Activated CD4-positive, alpha-beta T cell treated with anti-CD3 and anti-CD28 coated beads, Interleukin-2, amount 50 U/mL, for 48 hours (primary cell): ENCODE measurements around the gene ESR2.
A peak's percentile ranks its signal among the peaks of the same experiment; 100 is the strongest.
"Not testable (repeated sequence)": the region's sequence is repeated elsewhere in the genome, so short reads cannot be mapped to it uniquely, and the experiment has no call there.

ENCODE experiments used
- DNase-seq, 2 experiments: peaks; one replicate each; pipeline ENCODE4 v3.0.0-alpha.2; 2020

The ESR2 gene

GRCh38 chr14:64293976-64294671 is at the start of gene ESR2:
TSS of gene ESR2 (minus strand) at chr14:64294371. CDS start at chr14:64282985, 11,386 bp downstream.
- DNase-seq: peak; percentile 29 to 40

- DNase-seq: no peak
These were observed 46.5 kb upstream of the ESR2 start for GRCh38 chr14:64340560-64341196.

- DNase-seq: peak; percentile 91 to 93
These were observed 44.6 kb upstream of the ESR2 start for GRCh38 chr14:64338616-64339316.

GRCh38 chr14:64337888-64338615 is 43.9 kb upstream of the ESR2 start:
- peak in 1 of 2 experiments; percentile 41 for DNase-seq

GRCh38 chr14:64329149-64329548 is 35.0 kb upstream of the ESR2 start:
- no peak for DNase-seq

- no peak for DNase-seq
These were observed 32.3 kb upstream of the ESR2 start for GRCh38 chr14:64326502-64326901.

- no peak for DNase-seq
These were observed 30.7 kb upstream of the ESR2 start for GRCh38 chr14:64324895-64325294.

- no peak for DNase-seq
These were observed 30.3 kb upstream of the ESR2 start for GRCh38 chr14:64324461-64324860.

GRCh38 chr14:64320362-64320761 is 26.2 kb upstream of the ESR2 start:
- not testable (repeated sequence) for DNase-seq

GRCh38 chr14:64318695-64319094 is 24.5 kb upstream of the ESR2 start:
- DNase-seq: not testable (repeated sequence)

- DNase-seq: no peak
These were observed 9.3 kb upstream of the ESR2 start for GRCh38 chr14:64303471-64303917.

- DNase-seq: no peak
These were observed 4.6 kb upstream of the ESR2 start for GRCh38 chr14:64298773-64299172.

- no peak for DNase-seq
These were observed 2.4 kb upstream of the ESR2 start for GRCh38 chr14:64296561-64296960.

- peak; percentile 92 for DNase-seq
These were observed 672 bp upstream of the ESR2 start for GRCh38 chr14:64294672-64295413.

- no peak for DNase-seq
These were observed 2.0 kb downstream of the ESR2 start for GRCh38 chr14:64292197-64292596.

GRCh38 chr14:64289571-64289970 is 4.6 kb downstream of the ESR2 start:
- DNase-seq: no peak

GRCh38 chr14:64281805-64282204 is 12.4 kb downstream of the ESR2 start:
- DNase-seq: no peak

- peak; percentile 18 to 43 for DNase-seq
These were observed 14.2 kb downstream of the ESR2 start for GRCh38 chr14:64279704-64280668.

GRCh38 chr14:64278458-64278857 is 15.7 kb downstream of the ESR2 start:
- DNase-seq: no peak

GRCh38 chr14:64272019-64272418 is 22.2 kb downstream of the ESR2 start:
- DNase-seq: no peak

- DNase-seq: no peak
These were observed 27.9 kb downstream of the ESR2 start for GRCh38 chr14:64266239-64266638.
